Measurements from ENCODE around the gene HSPA1L.

HSPA1L gene

DNA sequence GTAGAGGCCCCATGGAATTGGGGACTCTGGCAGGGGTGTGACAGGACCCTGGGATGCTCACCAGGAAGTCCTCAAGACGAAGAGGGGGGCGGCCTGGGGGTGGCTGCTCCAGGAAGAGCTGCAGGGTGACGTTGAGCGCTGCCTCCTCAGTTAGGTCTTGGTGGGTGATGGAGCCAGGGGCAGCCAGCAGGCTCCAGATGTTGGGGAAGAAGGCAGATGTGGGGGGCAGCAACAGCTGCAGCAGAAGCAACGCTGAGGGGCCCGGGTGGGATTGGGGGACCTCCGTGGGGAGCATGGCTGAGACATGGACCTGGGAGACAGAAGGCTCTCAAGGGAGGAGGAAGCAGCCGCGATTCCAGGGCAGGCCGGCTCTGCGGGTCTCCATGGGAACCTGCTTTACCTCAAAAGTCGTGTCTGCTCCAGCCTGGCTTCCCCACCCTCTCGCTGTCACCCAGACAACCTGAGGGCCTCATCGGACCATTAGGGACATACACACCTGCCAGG is 38.5 kb downstream of the HSPA1L start:
- Histone ChIP-seq H3K4me3 (ENCODE audit: insufficient read depth in 1 of 2, low read depth in 1 of 2, low read length in 2 of 2) (peak overlapping the region in 1 of 2 experiments; percentile 18), H2BK15ac (ENCODE audit: low read depth, poor library complexity, severe bottlenecking) (peak overlapping the region; percentile 45), H2AFZ (ENCODE audit: low read depth, low read length) (no peak overlapping the region), H3K36me3 (ENCODE audit: control insufficient read depth in 1 of 2, insufficient read depth in 2 of 2, low read depth in 1 of 2, low read length in 2 of 2) (peaks cover 33 to 42% of the 10 kb centered on the region in 2 experiments), H4K91ac (ENCODE audit: low read length) (peak overlapping the region; percentile 30), H3K79me1 (replicated peaks; ENCODE audit: low read length, poor library complexity, severe bottlenecking) (no peaks in the 10 kb centered on the region), H3K27ac (ENCODE audit: low read length, poor library complexity, severe bottlenecking) (no peak overlapping the region), H3K4ac (ENCODE audit: low read depth in 1 of 2, low read length in 2 of 2) (peak overlapping the region in 1 of 2 experiments; percentile 47), H2BK12ac (ENCODE audit: low read length in 2 of 2) (peak overlapping the region in 1 of 2 experiments; percentile 21), H3K9me3 (ENCODE audit: control insufficient read depth, low read length) (no peaks in the 10 kb centered on the region), H3K4me2 (ENCODE audit: low read length, poor library complexity, severe bottlenecking) (peak overlapping the region; percentile 20), H2BK120ac (ENCODE audit: low read depth, low read length) (peak overlapping the region; percentile 19), H3K18ac (ENCODE audit: low read depth in 1 of 2, low read length in 2 of 2) (peak overlapping the region; percentile 35 to 48), H3K4me1 (ENCODE audit: control insufficient read depth, insufficient read depth, low read depth, low read length) (peaks cover 16% of the 10 kb centered on the region), H2BK5ac (ENCODE audit: low read depth, low read length, poor library complexity, severe bottlenecking) (no peak overlapping the region), H3K27me3 (ENCODE audit: control insufficient read depth in 1 of 2, insufficient read depth in 1 of 2, low read length in 2 of 2) (no peaks in the 10 kb centered on the region), H3K9ac (ENCODE audit: low read length) (peak overlapping the region; percentile 47), H3K14ac (ENCODE audit: low read length in 2 of 2) (no peak overlapping the region), H3K23ac (ENCODE audit: low read length in 2 of 2) (no peak overlapping the region), H2AK5ac (ENCODE audit: low read length, severe bottlenecking) (peak overlapping the region; percentile 32), H4K8ac (ENCODE audit: low read length) (peak overlapping the region; percentile 72)
- DNase-seq = no peak
- 74% methylated on average over 14 of the region's 14 CpGs for WGBS

- no peaks in the 10 kb centered on the region for H3K79me1 ChIP-seq (replicated peaks; ENCODE audit: low read length, poor library complexity, severe bottlenecking)
- H3K36me3 ChIP-seq (ENCODE audit: control insufficient read depth in 1 of 2, insufficient read depth in 2 of 2, low read depth in 1 of 2, low read length in 2 of 2) = peaks cover 27 to 35% of the 10 kb centered on the region in 2 experiments
- H3K4me1 ChIP-seq (ENCODE audit: control insufficient read depth, insufficient read depth, low read depth, low read length) = peaks cover 16% of the 10 kb centered on the region
- no peak overlapping the region for H3K18ac ChIP-seq (ENCODE audit: low read depth in 1 of 2, low read length in 2 of 2)
- WGBS = 93% methylated on average over 32 of the region's 32 CpGs
- H4K91ac ChIP-seq (ENCODE audit: low read length) = no peak overlapping the region
- no peak overlapping the region for H2BK15ac ChIP-seq (ENCODE audit: low read depth, poor library complexity, severe bottlenecking)
- H3K27me3 ChIP-seq (ENCODE audit: control insufficient read depth in 1 of 2, insufficient read depth in 1 of 2, low read length in 2 of 2) = no peaks in the 10 kb centered on the region
- no peak overlapping the region for H3K4ac ChIP-seq (ENCODE audit: low read depth in 1 of 2, low read length in 2 of 2)
- no peak overlapping the region for H4K8ac ChIP-seq (ENCODE audit: low read length)
- H3K4me2 ChIP-seq (ENCODE audit: low read length, poor library complexity, severe bottlenecking) = no peak overlapping the region
- no peak overlapping the region for H2BK12ac ChIP-seq (ENCODE audit: low read length in 2 of 2)
- no peak overlapping the region for H2BK5ac ChIP-seq (ENCODE audit: low read depth, low read length, poor library complexity, severe bottlenecking)
- no peak overlapping the region for H2AFZ ChIP-seq (ENCODE audit: low read depth, low read length)
- no peak overlapping the region for H3K27ac ChIP-seq (ENCODE audit: low read length, poor library complexity, severe bottlenecking)
- no peak overlapping the region for H3K23ac ChIP-seq (ENCODE audit: low read length in 2 of 2)
- H3K14ac ChIP-seq (ENCODE audit: low read length in 2 of 2) = no peak overlapping the region
- no peak overlapping the region for H3K9ac ChIP-seq (ENCODE audit: low read length)
- H3K9me3 ChIP-seq (ENCODE audit: control insufficient read depth, low read length) = no peaks in the 10 kb centered on the region
- no peak for DNase-seq
- no peak overlapping the region for H3K4me3 ChIP-seq (ENCODE audit: insufficient read depth in 1 of 2, low read depth in 1 of 2, low read length in 2 of 2)
- H2BK120ac ChIP-seq (ENCODE audit: low read depth, low read length) = no peak overlapping the region
- H2AK5ac ChIP-seq (ENCODE audit: low read length, severe bottlenecking) = peak overlapping the region; percentile 18
Observed at GRCh38 chr6:31775633-31776484, 39.2 kb downstream of the HSPA1L start.

GRCh38 chr6:31775184-31775583 is 39.9 kb downstream of the HSPA1L start:
- no peaks in the 10 kb centered on the region for H3K27me3 ChIP-seq (ENCODE audit: control insufficient read depth in 1 of 2, insufficient read depth in 1 of 2, low read length in 2 of 2)
- WGBS = 94% methylated on average over 3 of the region's 4 CpGs
- H2BK5ac ChIP-seq (ENCODE audit: low read depth, low read length, poor library complexity, severe bottlenecking) = no peak overlapping the region
- H2AFZ ChIP-seq (ENCODE audit: low read depth, low read length) = no peak overlapping the region
- H3K23ac ChIP-seq (ENCODE audit: low read length in 2 of 2) = no peak overlapping the region
- no peaks in the 10 kb centered on the region for H3K9me3 ChIP-seq (ENCODE audit: control insufficient read depth, low read length)
- H4K91ac ChIP-seq (ENCODE audit: low read length) = no peak overlapping the region
- H3K14ac ChIP-seq (ENCODE audit: low read length in 2 of 2) = no peak overlapping the region
- no peak overlapping the region for H2BK12ac ChIP-seq (ENCODE audit: low read length in 2 of 2)
- H3K9ac ChIP-seq (ENCODE audit: low read length) = no peak overlapping the region
- no peaks in the 10 kb centered on the region for H3K79me1 ChIP-seq (replicated peaks; ENCODE audit: low read length, poor library complexity, severe bottlenecking)
- no peak overlapping the region for H2AK5ac ChIP-seq (ENCODE audit: low read length, severe bottlenecking)
- H2BK120ac ChIP-seq (ENCODE audit: low read depth, low read length) = no peak overlapping the region
- no peak overlapping the region for H3K27ac ChIP-seq (ENCODE audit: low read length, poor library complexity, severe bottlenecking)
- peaks cover 20 to 28% of the 10 kb centered on the region in 2 experiments for H3K36me3 ChIP-seq (ENCODE audit: control insufficient read depth in 1 of 2, insufficient read depth in 2 of 2, low read depth in 1 of 2, low read length in 2 of 2)
- H3K4me2 ChIP-seq (ENCODE audit: low read length, poor library complexity, severe bottlenecking) = no peak overlapping the region
- no peak overlapping the region for H3K18ac ChIP-seq (ENCODE audit: low read depth in 1 of 2, low read length in 2 of 2)
- H2BK15ac ChIP-seq (ENCODE audit: low read depth, poor library complexity, severe bottlenecking) = no peak overlapping the region
- peaks cover 16% of the 10 kb centered on the region for H3K4me1 ChIP-seq (ENCODE audit: control insufficient read depth, insufficient read depth, low read depth, low read length)
- no peak overlapping the region for H3K4me3 ChIP-seq (ENCODE audit: insufficient read depth in 1 of 2, low read depth in 1 of 2, low read length in 2 of 2)
- H3K4ac ChIP-seq (ENCODE audit: low read depth in 1 of 2, low read length in 2 of 2) = no peak overlapping the region
- no peak for DNase-seq
- H4K8ac ChIP-seq (ENCODE audit: low read length) = no peak overlapping the region

GRCh38 chr6:31771992-31772358 is 43.1 kb downstream of the HSPA1L start:
- no peaks in the 10 kb centered on the region for H3K79me1 ChIP-seq (replicated peaks; ENCODE audit: low read length, poor library complexity, severe bottlenecking)
- H3K9me3 ChIP-seq (ENCODE audit: control insufficient read depth, low read length) = no peaks in the 10 kb centered on the region
- peaks cover 10% of the 10 kb centered on the region for H3K4me1 ChIP-seq (ENCODE audit: control insufficient read depth, insufficient read depth, low read depth, low read length)
- no peaks in the 10 kb centered on the region for H3K36me3 ChIP-seq (ENCODE audit: control insufficient read depth in 1 of 2, insufficient read depth in 2 of 2, low read depth in 1 of 2, low read length in 2 of 2)
- no peak overlapping the region for H3K9ac ChIP-seq (ENCODE audit: low read length)
- H3K27me3 ChIP-seq (ENCODE audit: control insufficient read depth in 1 of 2, insufficient read depth in 1 of 2, low read length in 2 of 2) = no peaks in the 10 kb centered on the region
- H2AFZ ChIP-seq (ENCODE audit: low read depth, low read length) = no peak overlapping the region
- no peak overlapping the region for H3K27ac ChIP-seq (ENCODE audit: low read length, poor library complexity, severe bottlenecking)
- no peak overlapping the region for H3K14ac ChIP-seq (ENCODE audit: low read length in 2 of 2)
- peak overlapping the region; percentile 18 for H2BK15ac ChIP-seq (ENCODE audit: low read depth, poor library complexity, severe bottlenecking)
- WGBS = 88% methylated on average over 4 of the region's 4 CpGs
- no peak overlapping the region for H3K18ac ChIP-seq (ENCODE audit: low read depth in 1 of 2, low read length in 2 of 2)
- no peak overlapping the region for H3K4me3 ChIP-seq (ENCODE audit: insufficient read depth in 1 of 2, low read depth in 1 of 2, low read length in 2 of 2)
- H2BK5ac ChIP-seq (ENCODE audit: low read depth, low read length, poor library complexity, severe bottlenecking) = no peak overlapping the region
- H3K23ac ChIP-seq (ENCODE audit: low read length in 2 of 2) = no peak overlapping the region
- no peak overlapping the region for H3K4ac ChIP-seq (ENCODE audit: low read depth in 1 of 2, low read length in 2 of 2)
- no peak overlapping the region for H2BK120ac ChIP-seq (ENCODE audit: low read depth, low read length)
- no peak for DNase-seq
- H3K4me2 ChIP-seq (ENCODE audit: low read length, poor library complexity, severe bottlenecking) = no peak overlapping the region
- no peak overlapping the region for H4K91ac ChIP-seq (ENCODE audit: low read length)
- H2AK5ac ChIP-seq (ENCODE audit: low read length, severe bottlenecking) = no peak overlapping the region
- no peak overlapping the region for H2BK12ac ChIP-seq (ENCODE audit: low read length in 2 of 2)
- H4K8ac ChIP-seq (ENCODE audit: low read length) = no peak overlapping the region

Data from mesenchymal stem cell (in vitro differentiated cells and primary cell).